ENCODE results near the gene LRBA. TPM values are rescaled to one million over a fixed set of nuclear protein-coding genes. Genes with fewer than 3 reads are reported as not detected.

LRBA gene
- total and polyA plus RNA-seq, 7 donors: 16.8 to 184 (median 91.1) TPM

GRCh38 chr4:150784939-150785338 lies 230.1 kb downstream of the LRBA start:
- H3K27ac ChIP-seq: no peak overlapping the region
- no peak overlapping the region for H3K4me3 ChIP-seq
- TF ChIP-seq CTCF (IDR thresholded peaks at IDR 0.05): no peak
- no peak for TF ChIP-seq POLR2AphosphoS5 (IDR thresholded peaks at IDR 0.05)
- no peak for TF ChIP-seq EP300 (IDR thresholded peaks at IDR 0.05)
- no peak for TF ChIP-seq POLR2A (IDR thresholded peaks at IDR 0.05)
- DNase-seq: no peak
- WGBS, 2 donors: 77 to 90% methylated on average over 8 of the region's 8 CpGs
- H3K36me3 ChIP-seq: no peaks in the 10 kb centered on the region
- H3K27me3 ChIP-seq: no peaks in the 10 kb centered on the region
- no peaks in the 10 kb centered on the region for H3K9me3 ChIP-seq
- H3K4me1 ChIP-seq: peaks cover 0 to 3% (median 0%) of the 10 kb centered on the region in 4 donors
- intact Hi-C loops (cut with DNase I): no loop called here

- intact Hi-C loops (cut with DNase I): no loop called here
These were observed 230.8 kb downstream of the LRBA start for GRCh38 chr4:150784305-150784704.

GRCh38 chr4:150782921-150783320 lies 232.2 kb downstream of the LRBA start:
- 88 to 90% methylated on average over 2 of the region's 2 CpGs for WGBS, 2 donors
- H3K4me1 ChIP-seq: peaks cover 0 to 3% (median 0%) of the 10 kb centered on the region in 4 donors
- no peaks in the 10 kb centered on the region for H3K9me3 ChIP-seq
- TF ChIP-seq POLR2AphosphoS5 (IDR thresholded peaks at IDR 0.05): no peak
- no peak for TF ChIP-seq CTCF (IDR thresholded peaks at IDR 0.05)
- TF ChIP-seq POLR2A (IDR thresholded peaks at IDR 0.05): no peak
- TF ChIP-seq EP300 (IDR thresholded peaks at IDR 0.05): no peak
- no peak overlapping the region for H3K27ac ChIP-seq
- intact Hi-C loops (cut with DNase I): no loop called here
- no peaks in the 10 kb centered on the region for H3K27me3 ChIP-seq
- H3K4me3 ChIP-seq: no peak overlapping the region
- no peak for DNase-seq
- no peaks in the 10 kb centered on the region for H3K36me3 ChIP-seq

More at GRCh38 chr4:150784305-150784704, 230.8 kb downstream of the LRBA start:
- Histone ChIP-seq H3K27me3 (no peaks in the 10 kb centered on the region), H3K4me3 (no peak overlapping the region), H3K4me1 (peaks cover 0 to 3% (median 0%) of the 10 kb centered on the region in 4 donors), H3K27ac (no peak overlapping the region), H3K36me3 (no peaks in the 10 kb centered on the region), H3K9me3 (no peaks in the 10 kb centered on the region)
- no peak for DNase-seq
- WGBS, 2 donors: 80 to 84% methylated on average over 4 of the region's 4 CpGs
- TF ChIP-seq POLR2A (IDR thresholded peaks at IDR 0.05) (no peak), CTCF (IDR thresholded peaks at IDR 0.05) (no peak), EP300 (IDR thresholded peaks at IDR 0.05) (no peak), POLR2AphosphoS5 (IDR thresholded peaks at IDR 0.05) (no peak)

- intact Hi-C loops (cut with DNase I): no loop called here
- no peaks in the 10 kb centered on the region for H3K27me3 ChIP-seq
- no peak overlapping the region for H3K27ac ChIP-seq
- no peaks in the 10 kb centered on the region for H3K9me3 ChIP-seq
- H3K4me3 ChIP-seq: no peak overlapping the region
- H3K36me3 ChIP-seq: no peaks in the 10 kb centered on the region
- 82 to 90% methylated on average over 2 of the region's 2 CpGs for WGBS, 2 donors
- H3K4me1 ChIP-seq: peaks cover 0 to 3% (median 0%) of the 10 kb centered on the region in 4 donors
- TF ChIP-seq POLR2A (IDR thresholded peaks at IDR 0.05): no peak
- no peak for DNase-seq
These were observed 232.8 kb downstream of the LRBA start for GRCh38 chr4:150782311-150782710.

- Histone ChIP-seq H3K9me3 (no peaks in the 10 kb centered on the region), H3K27me3 (no peaks in the 10 kb centered on the region), H3K4me1 (peaks cover 0 to 3% (median 0%) of the 10 kb centered on the region in 4 donors), H3K4me3 (no peak overlapping the region), H3K36me3 (no peaks in the 10 kb centered on the region), H3K27ac (no peak overlapping the region)
- intact Hi-C loops (cut with DNase I): no loop called here
- WGBS, 2 donors: 97 to 98% methylated on average over 6 of the region's 6 CpGs
- no peak for DNase-seq
- no peak for TF ChIP-seq CTCF (IDR thresholded peaks at IDR 0.05)
- TF ChIP-seq POLR2AphosphoS5 (IDR thresholded peaks at IDR 0.05): no peak
- no peak for TF ChIP-seq EP300 (IDR thresholded peaks at IDR 0.05)
- TF ChIP-seq POLR2A (IDR thresholded peaks at IDR 0.05): no peak
These were observed 233.9 kb downstream of the LRBA start for GRCh38 chr4:150781191-150781590.
